HG03520 (cell line): Measurements from ENCODE around the gene BTBD8.
"Not testable (repeated sequence)": the region's sequence is repeated elsewhere in the genome, so short reads cannot be mapped to it uniquely, and the experiment has no call there.

Source experiments
- ATAC-seq: cut with Tn5 transposase; IDR thresholded peaks from one replicate; pipeline ENCODE4 v1.9.1; 2021; ENCODE audit warnings: mild to moderate bottlenecking, moderate library complexity; ENCODE audit not compliant: unreplicated experiment

The BTBD8 gene

DNA sequence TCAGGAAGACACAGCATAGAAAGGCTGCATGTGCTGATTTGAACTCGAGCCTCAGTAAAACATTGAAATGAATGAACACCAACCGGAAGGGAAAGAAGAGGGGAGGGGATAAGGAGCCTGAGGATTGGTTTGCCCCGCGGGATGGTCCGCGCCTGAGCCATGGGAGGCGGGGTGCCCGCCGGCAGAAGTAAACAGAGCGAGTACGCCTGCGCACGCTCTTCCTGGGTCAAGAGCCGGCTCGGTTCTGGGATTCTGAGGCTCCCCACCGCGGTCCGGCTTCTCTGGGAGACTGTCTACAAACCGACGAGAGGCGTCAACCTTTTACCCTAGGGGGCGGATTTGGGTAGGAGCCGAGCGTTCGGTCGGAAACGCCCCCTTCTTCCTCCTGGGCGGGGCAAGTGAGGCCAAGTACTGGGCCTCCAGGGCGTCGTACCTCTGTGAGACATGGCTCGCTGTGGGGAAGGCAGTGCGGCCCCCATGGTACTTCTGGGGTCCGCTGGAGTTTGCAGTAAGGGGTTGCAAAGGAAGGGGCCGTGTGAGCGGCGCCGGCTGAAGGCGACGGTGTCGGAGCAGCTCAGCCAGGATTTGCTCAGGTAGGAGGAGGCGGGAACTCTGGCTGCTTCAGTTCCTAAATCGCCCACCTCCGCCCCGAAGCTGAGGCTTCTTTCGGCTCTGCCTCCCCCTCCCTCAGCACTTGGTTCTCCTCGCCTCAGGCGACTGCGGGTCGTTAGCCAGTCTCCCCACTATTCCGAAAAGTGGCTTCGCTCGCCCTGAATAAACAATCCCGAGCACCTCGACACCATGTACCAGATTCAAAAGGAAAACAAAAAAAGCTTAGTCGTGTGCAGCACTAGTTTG lies at the start of gene BTBD8:
TSS of gene BTBD8 (plus strand) at position 218 of the 858 bp plus-strand sequence. CDS start at position 445, 227 bp downstream.
- peak; percentile 98 for ATAC-seq

DNA sequence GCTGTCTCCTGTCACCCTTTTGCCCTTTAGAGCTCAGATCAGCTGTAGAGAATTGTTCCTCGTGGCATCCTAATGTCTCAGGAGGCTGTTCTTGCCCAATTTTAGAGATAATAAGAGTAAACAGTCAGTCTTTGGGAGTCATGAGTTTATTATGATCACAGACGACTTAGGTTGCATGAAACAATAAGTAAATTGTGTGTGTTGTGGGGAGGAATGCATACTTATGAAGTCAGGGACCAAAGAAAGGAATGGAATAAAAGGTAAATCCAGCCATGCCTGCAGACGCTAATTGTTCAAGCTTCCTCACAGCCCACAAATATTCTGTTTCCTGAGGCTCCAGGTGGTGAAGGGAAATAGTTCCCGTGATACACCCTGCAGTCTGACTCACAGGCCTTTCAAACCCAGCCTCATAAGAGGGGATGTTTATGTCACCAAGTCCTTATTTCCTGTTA lies 49.5 kb upstream of the BTBD8 start:
- no peak for ATAC-seq

- ATAC-seq: no peak
Observed at GRCh38 chr1:92031281-92032110, 48.6 kb upstream of the BTBD8 start.

DNA sequence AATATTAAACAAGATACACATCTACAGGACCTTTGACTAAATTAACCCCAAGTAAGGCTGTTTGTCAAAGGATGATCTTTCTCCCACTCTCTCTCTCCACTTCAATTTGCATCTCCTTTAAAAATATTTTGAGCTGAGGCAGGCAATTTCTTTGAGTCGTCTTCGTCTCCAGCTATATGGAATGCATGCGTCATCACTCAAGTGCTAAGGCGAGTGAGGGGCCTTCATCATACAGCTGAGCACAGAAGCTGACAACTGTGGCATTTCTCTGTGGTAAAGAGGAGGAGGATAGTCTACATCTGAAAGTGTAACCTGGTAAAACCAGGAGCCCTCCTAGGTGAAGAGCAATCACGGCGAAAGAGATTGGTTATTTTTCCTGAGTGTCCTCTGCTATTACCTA lies 42.7 kb upstream of the BTBD8 start:
- no peak for ATAC-seq

GRCh38 chr1:92038695-92039346 lies 41.3 kb upstream of the BTBD8 start:
- ATAC-seq: no peak

- ATAC-seq: no peak
Observed at GRCh38 chr1:92040971-92041370, 39.2 kb upstream of the BTBD8 start.

DNA sequence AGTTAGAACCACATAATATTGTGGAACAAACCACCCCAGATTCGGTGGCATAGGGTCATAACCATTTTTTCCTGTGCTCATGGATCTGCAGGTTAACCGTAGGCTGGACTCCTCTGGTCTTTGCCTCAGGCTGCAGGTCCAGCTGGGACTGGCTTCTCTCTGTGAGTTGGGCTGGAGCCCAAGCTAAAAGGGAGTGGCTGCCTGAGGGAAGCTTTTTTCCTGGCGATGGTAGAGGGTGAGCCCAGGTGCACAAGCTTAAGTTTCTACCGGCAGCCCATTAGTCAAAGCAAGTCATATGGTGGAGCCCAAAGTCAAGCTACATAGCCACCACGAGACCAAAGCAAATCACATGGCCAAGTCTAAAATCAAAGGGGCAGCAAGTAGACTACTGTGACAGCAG lies 36.5 kb upstream of the BTBD8 start:
- ATAC-seq: no peak

GRCh38 chr1:92045766-92046495 lies 34.2 kb upstream of the BTBD8 start:
- ATAC-seq: no peak

DNA sequence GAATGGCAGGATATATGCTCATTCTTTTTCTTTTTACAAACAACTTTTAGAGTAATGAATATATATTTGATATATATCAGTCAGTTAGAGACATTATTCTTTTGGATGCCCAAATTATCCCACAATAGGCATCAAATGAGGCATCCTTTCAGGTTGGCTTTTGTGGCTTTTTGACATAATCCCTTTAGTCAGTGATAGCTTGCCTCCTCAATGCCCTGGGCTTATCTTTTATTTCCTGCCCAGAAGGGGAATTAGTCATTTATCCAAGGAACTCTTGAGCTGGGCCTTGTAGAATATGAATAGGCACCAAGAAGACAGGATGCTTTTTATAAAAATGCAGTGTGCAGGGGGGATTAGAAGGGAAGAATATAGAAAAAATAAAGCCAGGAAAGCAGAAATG lies 28.2 kb upstream of the BTBD8 start:
- ATAC-seq: no peak

DNA sequence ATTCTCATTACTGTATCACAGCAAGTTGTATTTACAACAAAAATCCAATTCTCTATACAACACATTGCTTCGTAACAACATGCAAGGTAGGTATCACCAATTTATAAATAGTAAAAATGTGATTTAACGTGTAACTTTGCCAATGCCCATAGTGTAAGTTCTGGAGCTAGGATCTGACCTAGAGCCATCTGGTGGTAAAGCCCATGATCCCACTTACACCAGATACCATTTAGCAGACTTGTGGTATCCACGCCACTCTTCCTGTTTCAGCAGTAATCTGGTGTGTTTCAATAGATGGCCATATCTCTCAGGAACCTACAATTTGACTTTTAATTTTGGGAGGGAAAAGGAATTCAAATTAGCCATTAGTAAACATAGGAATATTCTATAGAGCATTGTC lies 15.1 kb upstream of the BTBD8 start:
- ATAC-seq: no peak

GRCh38 chr1:92066321-92066720 lies 13.8 kb upstream of the BTBD8 start:
- no peak for ATAC-seq

GRCh38 chr1:92070892-92071291 lies 9.3 kb upstream of the BTBD8 start:
- no peak for ATAC-seq

- ATAC-seq: not testable (repeated sequence)
Observed at GRCh38 chr1:92074446-92074845, 5.7 kb upstream of the BTBD8 start.

DNA sequence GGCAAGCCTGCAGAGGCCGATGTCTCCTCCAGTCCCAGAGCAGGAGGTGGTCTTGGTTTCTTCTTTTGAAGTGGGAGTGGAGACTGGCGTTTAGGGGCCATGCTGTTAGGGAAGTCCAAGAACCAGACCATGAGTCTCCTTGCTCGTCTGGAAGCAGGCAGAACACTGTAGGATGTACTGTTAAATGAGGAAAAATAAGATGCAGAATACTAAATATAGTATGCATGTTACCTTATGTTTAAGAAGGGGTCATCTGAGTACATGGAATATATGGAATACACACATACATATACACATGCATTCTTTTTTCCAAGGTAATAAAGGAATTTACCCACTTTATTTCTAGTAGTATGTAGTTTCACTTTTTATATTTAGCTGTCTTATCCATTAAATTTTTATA lies 4.8 kb upstream of the BTBD8 start, which contains the start of gene SETSIP:
TSS of gene SETSIP (minus strand) at position 101 of the 400 bp plus-strand sequence. CDS start at position 101, 0 bp downstream.
- ATAC-seq: no peak

GRCh38 chr1:92076363-92076762 lies 3.8 kb upstream of the BTBD8 start:
- ATAC-seq: no peak

- ATAC-seq: not testable (repeated sequence)
Observed at GRCh38 chr1:92078077-92078476, 2.1 kb upstream of the BTBD8 start.

DNA sequence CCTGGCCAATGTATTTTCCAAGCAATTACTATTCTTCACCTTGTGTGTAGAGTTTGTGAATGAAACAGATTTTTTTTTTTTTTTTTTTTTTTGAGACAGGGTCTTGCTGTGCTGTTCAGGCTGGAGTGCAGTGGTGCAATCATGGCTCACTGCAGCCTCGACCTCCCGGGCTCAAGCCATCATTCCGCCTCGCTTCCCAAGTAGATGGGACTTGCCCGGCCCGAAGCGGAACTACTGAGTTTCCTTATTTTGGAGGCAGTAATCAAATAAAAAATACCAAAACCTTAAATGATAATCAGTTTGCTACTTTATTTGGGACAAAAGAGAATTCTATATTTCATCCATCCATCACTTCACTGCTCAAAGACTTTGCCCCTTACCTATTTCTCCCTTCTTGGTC lies 704 bp upstream of the BTBD8 start:
- ATAC-seq: no peak

GRCh38 chr1:92081031-92081430 lies 886 bp downstream of the BTBD8 start:
- ATAC-seq: no peak

DNA sequence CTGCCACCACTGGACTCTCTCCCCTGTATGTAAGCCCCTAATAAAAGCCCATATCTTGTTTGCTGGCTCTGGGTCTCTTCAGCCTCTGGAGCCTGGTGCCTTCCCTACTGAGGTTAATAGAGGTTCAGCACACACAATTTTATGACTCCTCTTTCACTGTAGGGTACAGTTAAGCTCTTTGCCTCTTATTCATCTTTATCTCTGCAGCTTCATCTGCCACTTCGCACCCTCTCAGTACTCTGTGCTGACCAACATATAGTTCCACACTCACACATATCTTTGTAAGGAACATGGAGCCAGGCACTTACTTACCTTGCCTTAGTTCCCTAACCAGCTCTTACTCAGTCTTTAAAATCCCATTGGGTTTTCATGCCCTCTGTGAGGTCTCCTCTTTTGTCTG lies 4.5 kb downstream of the BTBD8 start:
- no peak for ATAC-seq

GRCh38 chr1:92085727-92086126 lies 5.6 kb downstream of the BTBD8 start:
- no peak for ATAC-seq

GRCh38 chr1:92087542-92087941 lies 7.4 kb downstream of the BTBD8 start:
- ATAC-seq: no peak
